Common myeloid progenitor, CD34-positive (primary cell): Measurements from ENCODE around the gene NCF4.
A peak's percentile ranks its signal among the peaks of the same experiment; 100 is the strongest.

Experiments
- CTCF ChIA-PET: fragments of 350-600 bp; sonication (Branson Sonifier 250); formaldehyde crosslinking; loops from one replicate; lab custom pipeline; 2021; ENCODE audit warnings: antibody characterized with exemption; lab: Charles Lee
- POLR2A ChIA-PET: fragments of 350-600 bp; sonication (Branson Sonifier 250); formaldehyde crosslinking; loops from one replicate; lab custom pipeline; 2021; ENCODE audit warnings: antibody characterized with exemption; lab: Charles Lee
- DNase-seq, 3 donors: peaks; one replicate each; pipeline versions ENCODE4 v3.0.0 to v3.0.0-alpha.2; 2013
- H3K27ac ChIP-seq, 2 experiments: 1 replicate in 1 of 2; 2 replicates in 1 of 2; pipeline ENCODE4 v1.7.0; 2013; ENCODE audit warnings: inconsistent platforms in 2 of 2, low read length in 2 of 2, mild to moderate bottlenecking in 2 of 2, low read depth in 1 of 2, moderate library complexity in 1 of 2; ENCODE audit not compliant: severe bottlenecking in 2 of 2, insufficient read depth in 1 of 2, poor library complexity in 1 of 2
- H3K27me3 ChIP-seq, 5 experiments: replicated peaks in 2 of 5; 1 replicate in 3 of 5; 2 replicates in 2 of 5; pipeline versions ENCODE4 v1.6.1 to v1.7.0; 2013; ENCODE audit warnings: low read length in 4 of 5, mild to moderate bottlenecking in 2 of 5, moderate library complexity in 2 of 5, inconsistent platforms in 1 of 5; ENCODE audit not compliant: insufficient read depth in 5 of 5, control insufficient read depth in 4 of 5
- H3K36me3 ChIP-seq, 4 experiments: 1 replicate in 2 of 4; 2 replicates in 2 of 4; pipeline versions ENCODE4 v1.6.1 to v1.7.0; 2013; ENCODE audit warnings: low read length in 3 of 4, control low read depth in 1 of 4, mild to moderate bottlenecking in 1 of 4; ENCODE audit not compliant: control insufficient read depth in 4 of 4, insufficient read depth in 4 of 4
- H3K4me1 ChIP-seq, 4 experiments: 1 replicate in 3 of 4; 2 replicates in 1 of 4; pipeline versions ENCODE4 v1.6.1 to v1.7.1; 2013; ENCODE audit warnings: low read length in 3 of 4, mild to moderate bottlenecking in 3 of 4, control low read depth in 1 of 4, inconsistent platforms in 1 of 4, moderate library complexity in 1 of 4; ENCODE audit not compliant: control insufficient read depth in 4 of 4, insufficient read depth in 4 of 4; ENCODE audit errors: control extremely low read depth in 1 of 4
- H3K4me3 ChIP-seq, 7 experiments: 1 replicate in 4 of 7; 2 replicates in 3 of 7; pipeline versions ENCODE4 v1.5.1 to v1.7.0; 2013; ENCODE audit warnings: mild to moderate bottlenecking in 7 of 7, low read length in 6 of 7, moderate library complexity in 6 of 7, inconsistent platforms in 2 of 7, low read depth in 2 of 7, control low read depth in 1 of 7; ENCODE audit not compliant: insufficient read depth in 4 of 7, control insufficient read depth in 1 of 7; ENCODE audit errors: extremely low read depth in 1 of 7
- H3K9me3 ChIP-seq, 5 experiments: 1 replicate in 4 of 5; 2 replicates in 1 of 5; pipeline versions ENCODE4 v1.6.1 to v1.7.1; 2013; ENCODE audit warnings: low read length in 4 of 5, mild to moderate bottlenecking in 2 of 5, inconsistent platforms in 1 of 5, low read depth in 1 of 5, moderate library complexity in 1 of 5; ENCODE audit not compliant: control insufficient read depth in 4 of 5, insufficient read depth in 2 of 5; ENCODE audit errors: control extremely low read depth in 1 of 5
- WGBS: methylation state at CpG from one replicate; pipeline ENCODE4 v1.1.5; 2013; ENCODE audit not compliant: insufficient coverage; 5-methylcytosine and 5-hydroxymethylcytosine counted together

Gene NCF4

DNA sequence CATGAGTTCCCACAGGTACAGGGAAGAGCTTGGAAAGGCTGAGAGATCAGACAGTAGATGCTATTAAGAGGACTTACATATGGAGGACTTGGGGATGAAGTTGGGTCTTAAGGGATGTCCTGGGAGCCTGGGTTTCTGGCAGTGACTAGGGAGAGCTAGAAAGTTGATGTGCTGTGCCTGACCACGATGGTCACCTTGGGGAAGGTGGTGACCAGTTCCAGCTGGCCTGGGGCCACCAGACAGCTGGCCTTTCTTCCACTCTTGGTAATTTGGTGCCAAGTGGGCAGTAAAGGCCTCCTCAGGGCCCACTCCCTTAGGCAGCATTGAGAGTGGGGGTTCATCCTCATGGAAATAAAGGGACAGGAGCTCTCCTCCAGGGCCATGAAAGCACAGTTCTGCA is 38.7 kb downstream of the NCF4 start:
- Histone ChIP-seq H3K27ac (no peak overlapping the region), H3K27me3 (no peaks in the 10 kb centered on the region), H3K36me3 (no peaks in the 10 kb centered on the region), H3K4me1 (peaks cover 4 to 28% (median 10%) of the 10 kb centered on the region in 4 experiments), H3K4me3 (no peak overlapping the region), H3K9me3 (peaks cover 0 to 16% (median 6%) of the 10 kb centered on the region in 5 experiments)
- ChIA-PET CTCF (interaction anchor here (2.0 kb wide), 1 partner anchor 43 kb away, joined by 8 read pairs; no protein-coding TSS in a partner anchor), POLR2A (no interaction called here)
- DNase-seq = no peak
- WGBS = 100% methylated on average over 1 of the region's 1 CpG

DNA sequence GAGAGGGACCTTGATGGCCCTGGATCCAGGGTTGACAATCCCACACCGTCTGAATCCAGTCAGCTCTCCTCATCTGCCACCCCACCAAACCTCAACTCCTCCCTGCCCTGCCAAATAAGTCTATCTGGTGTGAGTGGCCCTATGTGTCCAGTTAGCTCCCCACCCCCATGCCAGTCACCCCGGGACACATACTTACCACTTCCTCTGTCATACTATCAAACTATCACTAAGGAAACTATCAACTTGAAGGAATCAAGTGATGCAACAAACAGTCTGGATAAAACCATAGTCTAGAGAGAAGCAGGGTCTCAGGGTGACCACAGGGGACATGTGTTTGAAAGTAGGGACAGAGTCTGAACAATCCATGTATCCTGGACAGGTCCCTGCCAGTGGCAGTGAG is 39.4 kb downstream of the NCF4 start:
- peak in 2 of 3 donors; percentile 36 to 52 for DNase-seq
- H3K36me3 ChIP-seq = no peaks in the 10 kb centered on the region
- H3K9me3 ChIP-seq = peaks cover 0 to 16% (median 6%) of the 10 kb centered on the region in 5 experiments
- ChIA-PET POLR2A (no interaction called here), CTCF (interaction anchor here (2.0 kb wide), 2 partner anchors 14 to 44 kb away, joined by 4 to 8 read pairs; no protein-coding TSS in a partner anchor)
- H3K27me3 ChIP-seq = no peaks in the 10 kb centered on the region
- no peak overlapping the region for H3K4me3 ChIP-seq
- H3K4me1 ChIP-seq = peaks cover 4 to 28% (median 10%) of the 10 kb centered on the region in 4 experiments
- 100% methylated on average over 1 of the region's 2 CpGs for WGBS
- peak overlapping the region in 1 of 2 experiments; percentile 87 for H3K27ac ChIP-seq

DNA sequence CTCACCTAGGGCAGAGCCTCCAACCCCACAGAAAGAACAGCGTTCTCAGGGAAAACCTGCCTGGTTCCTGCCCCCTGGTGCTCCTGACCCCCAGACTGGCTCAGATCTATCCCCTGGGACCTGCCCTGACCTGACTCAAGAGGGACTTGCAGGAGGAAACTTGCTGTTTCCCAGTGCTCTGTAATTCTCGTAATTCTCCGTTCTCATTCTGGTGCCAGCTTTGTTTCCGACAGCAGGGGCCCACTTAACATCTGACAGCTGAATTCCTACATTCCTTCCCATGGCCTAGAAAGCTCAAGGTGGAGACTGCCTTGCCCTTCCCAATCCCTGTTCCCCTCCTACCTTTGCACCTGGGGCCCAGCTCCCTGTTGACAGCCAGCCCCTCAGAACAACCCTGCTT is 40.1 kb downstream of the NCF4 start:
- POLR2A ChIA-PET = no interaction called here
- Histone ChIP-seq H3K4me3 (no peak overlapping the region), H3K9me3 (peaks cover 0 to 12% (median 3%) of the 10 kb centered on the region in 5 experiments), H3K36me3 (no peaks in the 10 kb centered on the region), H3K27me3 (no peaks in the 10 kb centered on the region), H3K27ac (peak overlapping the region; percentile 52 to 87), H3K4me1 (peaks cover 4 to 28% (median 10%) of the 10 kb centered on the region in 4 experiments)
- no peak for DNase-seq
- WGBS = 91% methylated on average over 3 of the region's 4 CpGs
- CTCF ChIA-PET = interaction anchor here (0.6 to 2.0 kb wide), 3 partner anchors 9 to 22 kb away, joined by 3 to 4 read pairs (median 3); no protein-coding TSS in a partner anchor

DNA sequence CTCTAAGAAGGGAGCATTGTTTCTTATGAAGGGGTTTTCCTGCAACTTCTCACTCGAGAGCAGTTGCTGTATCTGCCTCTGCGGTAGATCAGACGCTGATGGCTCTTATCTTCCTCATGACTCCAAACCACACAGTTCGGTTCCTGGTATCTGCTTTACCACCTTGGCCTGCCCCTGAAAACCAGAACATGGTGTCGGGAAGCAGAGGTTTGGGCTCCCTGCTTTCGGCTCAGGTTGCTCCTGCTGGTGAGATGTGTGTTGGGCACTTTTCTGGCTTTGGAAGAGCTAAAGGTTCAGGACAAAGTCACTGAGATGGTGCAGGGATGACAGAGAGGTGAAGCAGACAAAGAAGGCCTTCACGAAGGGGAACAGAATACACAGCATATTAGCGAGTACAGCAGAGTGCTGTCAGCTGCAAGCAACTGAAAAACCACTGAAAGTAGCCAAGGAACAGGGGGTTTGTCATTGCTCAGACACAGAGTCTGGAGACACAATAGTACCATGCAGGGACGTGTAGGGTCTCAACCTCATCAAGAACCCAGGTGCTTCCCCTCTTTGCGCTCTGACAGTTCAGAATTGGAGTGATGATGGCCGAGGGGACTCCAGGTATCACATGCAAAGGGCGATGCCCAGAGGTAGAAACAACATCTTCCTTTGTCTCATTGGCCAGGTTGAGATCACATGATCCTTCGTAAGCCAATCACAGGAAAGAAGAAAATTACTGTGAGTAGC is 40.8 kb downstream of the NCF4 start:
- ChIA-PET CTCF (interaction anchor here (0.6 to 2.0 kb wide), 5 partner anchors 9 to 76 kb away, joined by 3 to 4 read pairs (median 4); no protein-coding TSS in a partner anchor), POLR2A (no interaction called here)
- DNase-seq = peak; percentile 76 to 91 (median 87)
- Histone ChIP-seq H3K9me3 (peaks cover 0 to 8% (median 2%) of the 10 kb centered on the region in 5 experiments), H3K36me3 (no peaks in the 10 kb centered on the region), H3K27me3 (no peaks in the 10 kb centered on the region), H3K4me1 (peaks cover 4 to 28% (median 10%) of the 10 kb centered on the region in 4 experiments), H3K27ac (peak overlapping the region; percentile 52 to 87), H3K4me3 (no peak overlapping the region)
- WGBS = 73% methylated on average over 9 of the region's 13 CpGs

DNA sequence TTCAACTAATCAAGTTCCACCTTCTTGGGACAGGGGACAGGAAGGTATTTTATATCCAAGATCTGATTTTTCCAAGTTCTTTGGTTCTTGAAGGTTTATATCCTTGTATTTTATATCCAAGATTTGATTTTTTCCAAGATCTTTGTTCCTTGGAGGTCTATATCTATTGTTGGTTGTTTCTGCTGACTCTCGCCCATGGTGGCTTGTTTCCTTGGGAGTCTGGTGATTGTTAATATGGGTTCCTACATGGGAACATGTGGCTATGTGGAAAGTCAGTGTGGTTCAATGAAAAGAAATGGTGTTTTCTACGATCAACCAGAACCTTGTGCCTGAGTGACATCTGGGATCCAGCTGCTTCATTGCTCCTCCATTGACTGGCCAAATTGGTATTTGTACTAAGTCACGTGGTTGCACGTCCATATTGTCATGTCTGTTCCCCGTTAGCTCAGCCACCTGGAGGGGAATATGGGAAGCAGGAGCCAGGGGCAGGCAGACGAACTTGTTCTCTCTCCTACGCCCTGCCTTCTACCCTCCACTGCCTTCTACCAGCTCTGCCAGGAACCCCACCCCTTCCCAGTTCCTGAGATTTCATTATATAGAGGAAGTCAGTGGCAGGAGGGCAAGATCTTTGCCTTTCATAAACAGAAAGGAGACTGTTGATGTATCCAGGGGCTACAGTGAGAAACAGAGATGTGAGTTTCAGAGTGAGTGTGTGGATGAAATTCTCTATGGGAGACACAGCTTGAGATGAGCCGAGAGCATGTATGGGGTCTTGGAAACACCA is 41.5 kb downstream of the NCF4 start:
- Histone ChIP-seq H3K4me3 (no peak overlapping the region), H3K36me3 (no peaks in the 10 kb centered on the region), H3K27ac (peak overlapping the region in 1 of 2 experiments; percentile 87), H3K9me3 (peaks cover 0 to 8% (median 2%) of the 10 kb centered on the region in 5 experiments), H3K4me1 (peaks cover 4 to 28% (median 10%) of the 10 kb centered on the region in 4 experiments), H3K27me3 (no peaks in the 10 kb centered on the region)
- WGBS = 88% methylated on average over 5 of the region's 8 CpGs
- DNase-seq = peak in 2 of 3 donors; percentile 54 to 55
- ChIA-PET POLR2A (no interaction called here), CTCF (interaction anchor here (1.0 to 2.0 kb wide), 4 partner anchors 8 to 76 kb away, joined by 3 to 4 read pairs (median 4); no protein-coding TSS in a partner anchor)

DNA sequence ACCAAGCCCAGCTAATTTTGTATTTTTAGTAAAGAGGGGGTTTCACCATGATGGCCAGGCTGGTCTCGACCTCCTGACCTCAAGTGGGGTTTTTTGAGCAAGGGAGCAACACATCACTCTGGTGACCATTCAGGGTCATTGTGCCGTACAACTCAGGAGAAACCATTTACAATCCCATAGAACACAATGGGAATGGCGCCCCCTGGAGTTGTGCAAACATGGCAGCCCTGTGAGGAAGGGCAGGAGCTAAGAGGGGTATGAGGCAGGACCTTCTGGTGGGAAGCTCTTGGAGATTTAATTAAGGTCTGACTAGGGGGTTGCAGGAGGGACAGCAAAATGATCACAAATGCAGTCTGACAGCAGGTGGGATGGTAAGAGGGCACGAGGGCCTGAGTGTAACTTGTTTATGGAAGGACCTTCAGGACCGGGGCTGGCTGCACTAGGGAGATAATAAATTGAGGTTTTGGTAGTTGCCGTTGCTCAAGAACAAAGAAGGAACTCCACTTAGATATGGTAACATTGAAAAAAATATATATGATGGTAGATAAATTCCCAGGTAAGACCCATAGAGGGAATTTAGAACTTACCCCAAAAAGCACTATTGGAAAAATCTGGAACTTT is 43.6 kb downstream of the NCF4 start:
- Histone ChIP-seq H3K4me3 (no peak overlapping the region), H3K9me3 (peaks cover 0 to 8% (median 0%) of the 10 kb centered on the region in 5 experiments), H3K4me1 (peaks cover 4 to 28% (median 10%) of the 10 kb centered on the region in 4 experiments), H3K36me3 (no peaks in the 10 kb centered on the region), H3K27me3 (no peaks in the 10 kb centered on the region), H3K27ac (peak overlapping the region in 1 of 2 experiments; percentile 87)
- WGBS = 57% methylated on average over 4 of the region's 6 CpGs
- ChIA-PET CTCF (interaction anchor here (0.8 to 1.2 kb wide), 4 partner anchors 9 to 73 kb away, joined by 3 to 4 read pairs (median 3); partner anchors contain the start of gene CSF2RB), POLR2A (no interaction called here)
- peak; percentile 63 to 91 (median 85) for DNase-seq
